ENCODE measurements around the gene TMCC1. TPM values are rescaled to one million over a fixed set of nuclear protein-coding genes. Genes with fewer than 3 reads are reported as not detected.
"Not testable (repeated sequence)": the region's sequence is repeated elsewhere in the genome, so short reads cannot be mapped to it uniquely, and the experiment has no call there.

The TMCC1 gene
- total and polyA plus RNA-seq, 4 experiments from 2014 or later, result 5.1 to 39.3 (median 21.3) TPM

- H3K27me3 ChIP-seq (ENCODE audit: insufficient read depth, low read length); DNase-seq; H3K36me3 ChIP-seq (ENCODE audit: insufficient read depth, low read length); H3K27ac ChIP-seq (ENCODE audit: low read depth, low read length); H3K4me1 ChIP-seq (ENCODE audit: insufficient read depth, low read length); H3K9me3 ChIP-seq (ENCODE audit: control insufficient read depth in 1 of 2, low read length in 2 of 2); H3K4me3 Mint-ChIP-seq; POLR2A ChIA-PET (ENCODE audit: partially characterized antibody); intact Hi-C loops (cut with micrococcal nuclease); H3K27me3 Mint-ChIP-seq; CTCF ChIA-PET (ENCODE audit: partially characterized antibody); H3K4me3 ChIP-seq (ENCODE audit: low read length in 2 of 2); H3K9me3 Mint-ChIP-seq; H3K27ac Mint-ChIP-seq: not testable (repeated sequence)
- peaks cover 58% of the 10 kb centered on the region in 2 donors for H3K36me3 Mint-ChIP-seq
- peaks cover 10 to 19% (median 13%) of the 10 kb centered on the region in 4 donors for H3K4me1 Mint-ChIP-seq
These were observed 19.0 kb downstream of the TMCC1 start for GRCh38 chr3:129874479-129874878.

GRCh38 chr3:129868912-129869311, 24.6 kb downstream of the TMCC1 start:
- H3K36me3 ChIP-seq (ENCODE audit: insufficient read depth, low read length), result peaks cover 5% of the 10 kb centered on the region
- CTCF ChIA-PET (ENCODE audit: partially characterized antibody), result no interaction called here
- no peaks in the 10 kb centered on the region for H3K4me1 ChIP-seq (ENCODE audit: insufficient read depth, low read length)
- POLR2A ChIA-PET (ENCODE audit: partially characterized antibody), result no interaction called here
- peaks cover 38 to 39% of the 10 kb centered on the region in 2 donors for H3K36me3 Mint-ChIP-seq
- no peak overlapping the region for H3K27ac Mint-ChIP-seq
- H3K4me3 Mint-ChIP-seq, result no peak overlapping the region
- no peaks in the 10 kb centered on the region for H3K9me3 ChIP-seq (ENCODE audit: control insufficient read depth in 1 of 2, low read length in 2 of 2)
- H3K27ac ChIP-seq (ENCODE audit: low read depth, low read length), result no peak overlapping the region
- H3K27me3 Mint-ChIP-seq, result no peaks in the 10 kb centered on the region
- no peaks in the 10 kb centered on the region for H3K27me3 ChIP-seq (ENCODE audit: insufficient read depth, low read length)
- no peaks in the 10 kb centered on the region for H3K9me3 Mint-ChIP-seq
- no peak overlapping the region for H3K4me3 ChIP-seq (ENCODE audit: low read length in 2 of 2)
- H3K4me1 Mint-ChIP-seq, result peaks cover 12 to 19% (median 16%) of the 10 kb centered on the region in 4 donors
- no peak for DNase-seq
- intact Hi-C loops (cut with micrococcal nuclease), result no loop called here

DNA sequence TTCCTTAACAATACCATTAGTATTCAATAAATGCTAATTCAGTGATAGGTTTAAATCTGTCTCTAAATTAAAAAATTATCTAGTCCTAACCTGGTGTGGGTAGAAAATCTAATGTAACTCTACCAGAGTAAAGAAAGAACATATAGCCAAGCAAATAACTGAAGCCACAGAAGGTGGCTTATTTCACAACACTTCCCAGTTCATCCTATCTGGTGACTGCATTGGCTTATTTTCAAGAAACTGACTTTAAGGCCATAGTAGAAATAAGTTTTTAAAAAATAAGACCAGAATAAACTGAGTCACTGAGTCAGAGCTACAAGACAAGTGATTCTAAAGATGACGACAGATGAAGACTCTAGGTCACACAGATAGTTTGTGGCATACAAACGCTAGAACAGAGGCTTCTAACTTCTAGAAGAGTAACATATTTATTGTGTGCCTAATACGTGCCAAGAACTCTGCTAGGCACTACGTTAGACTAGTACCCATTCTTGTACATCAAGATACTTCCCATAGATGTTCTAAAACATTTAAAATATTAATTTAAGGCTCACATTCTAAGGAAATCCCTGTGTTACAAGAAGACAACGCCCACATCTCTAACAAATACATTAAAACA, 25.9 kb downstream of the TMCC1 start:
- intact Hi-C loops (cut with micrococcal nuclease), result no loop called here
- CTCF ChIA-PET (ENCODE audit: partially characterized antibody), result no interaction called here
- H3K27ac Mint-ChIP-seq, result no peak overlapping the region
- no peaks in the 10 kb centered on the region for H3K9me3 Mint-ChIP-seq
- H3K4me3 Mint-ChIP-seq, result no peak overlapping the region
- Histone ChIP-seq H3K9me3 (ENCODE audit: control insufficient read depth in 1 of 2, low read length in 2 of 2) (no peaks in the 10 kb centered on the region), H3K4me1 (ENCODE audit: insufficient read depth, low read length) (no peaks in the 10 kb centered on the region), H3K27me3 (ENCODE audit: insufficient read depth, low read length) (no peaks in the 10 kb centered on the region), H3K27ac (ENCODE audit: low read depth, low read length) (no peak overlapping the region), H3K4me3 (ENCODE audit: low read length in 2 of 2) (no peak overlapping the region), H3K36me3 (ENCODE audit: insufficient read depth, low read length) (peaks cover 5% of the 10 kb centered on the region)
- no peak for DNase-seq
- H3K27me3 Mint-ChIP-seq, result no peaks in the 10 kb centered on the region
- POLR2A ChIA-PET (ENCODE audit: partially characterized antibody), result no interaction called here
- peaks cover 12 to 23% (median 19%) of the 10 kb centered on the region in 4 donors for H3K4me1 Mint-ChIP-seq
- H3K36me3 Mint-ChIP-seq, result peaks cover 34 to 38% of the 10 kb centered on the region in 2 donors

DNA sequence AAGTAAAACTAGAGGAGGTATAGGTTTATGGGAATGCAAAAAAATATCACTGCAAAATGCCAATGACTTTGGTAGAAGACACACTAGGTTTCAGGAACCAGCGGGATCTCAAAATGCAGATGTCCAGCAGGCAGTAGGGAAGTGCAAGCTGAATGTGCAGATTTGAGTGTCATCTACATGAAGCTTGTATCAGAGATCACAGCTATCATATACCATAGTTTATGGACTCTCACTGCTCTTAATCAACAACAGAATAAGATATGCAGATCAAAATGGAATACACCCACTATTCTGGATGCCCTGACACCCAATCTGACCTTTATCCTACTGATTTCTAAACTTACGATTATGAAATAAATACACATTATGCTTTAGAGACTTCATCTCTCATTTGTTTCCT, 27.7 kb downstream of the TMCC1 start:
- intact Hi-C loops (cut with micrococcal nuclease), result no loop called here
- no peaks in the 10 kb centered on the region for H3K27me3 Mint-ChIP-seq
- H3K4me3 Mint-ChIP-seq, result no peak overlapping the region
- CTCF ChIA-PET (ENCODE audit: partially characterized antibody), result interaction anchor here (0.6 to 0.9 kb wide), 2 partner anchors 17 to 375 kb away, joined by 3 read pairs; no protein-coding TSS in a partner anchor
- peaks cover 14 to 26% (median 19%) of the 10 kb centered on the region in 4 donors for H3K4me1 Mint-ChIP-seq
- no peaks in the 10 kb centered on the region for H3K9me3 Mint-ChIP-seq
- Histone ChIP-seq H3K4me1 (ENCODE audit: insufficient read depth, low read length) (no peaks in the 10 kb centered on the region), H3K27me3 (ENCODE audit: insufficient read depth, low read length) (no peaks in the 10 kb centered on the region), H3K9me3 (ENCODE audit: control insufficient read depth in 1 of 2, low read length in 2 of 2) (no peaks in the 10 kb centered on the region), H3K4me3 (ENCODE audit: low read length in 2 of 2) (no peak overlapping the region), H3K27ac (ENCODE audit: low read depth, low read length) (no peak overlapping the region), H3K36me3 (ENCODE audit: insufficient read depth, low read length) (no peaks in the 10 kb centered on the region)
- H3K27ac Mint-ChIP-seq, result no peak overlapping the region
- no peak for DNase-seq
- H3K36me3 Mint-ChIP-seq, result peaks cover 26 to 27% of the 10 kb centered on the region in 2 donors
- POLR2A ChIA-PET (ENCODE audit: partially characterized antibody), result no interaction called here

- H3K4me1 Mint-ChIP-seq, result peaks cover 10 to 23% (median 19%) of the 10 kb centered on the region in 4 donors
- no peaks in the 10 kb centered on the region for H3K27me3 Mint-ChIP-seq
- H3K27ac ChIP-seq (ENCODE audit: low read depth, low read length), result no peak overlapping the region
- H3K4me3 ChIP-seq (ENCODE audit: low read length in 2 of 2), result no peak overlapping the region
- ChIA-PET POLR2A (ENCODE audit: partially characterized antibody) (interaction anchor here (0.6 to 0.7 kb wide), 2 partner anchors 49 to 573 kb away, joined by 3 to 4 read pairs; no protein-coding TSS in a partner anchor), CTCF (ENCODE audit: partially characterized antibody) (interaction anchor here (0.7 kb wide), 1 partner anchor 1817 kb away, joined by 3 read pairs; no protein-coding TSS in a partner anchor)
- no peaks in the 10 kb centered on the region for H3K27me3 ChIP-seq (ENCODE audit: insufficient read depth, low read length)
- H3K27ac Mint-ChIP-seq, result peak overlapping the region in 1 of 7 donors; percentile 41
- H3K4me1 ChIP-seq (ENCODE audit: insufficient read depth, low read length), result no peaks in the 10 kb centered on the region
- H3K4me3 Mint-ChIP-seq, result no peak overlapping the region
- no peak for DNase-seq
- no peaks in the 10 kb centered on the region for H3K9me3 Mint-ChIP-seq
- intact Hi-C loops (cut with micrococcal nuclease), result no loop called here
- no peaks in the 10 kb centered on the region for H3K36me3 ChIP-seq (ENCODE audit: insufficient read depth, low read length)
- no peaks in the 10 kb centered on the region for H3K9me3 ChIP-seq (ENCODE audit: control insufficient read depth in 1 of 2, low read length in 2 of 2)
- H3K36me3 Mint-ChIP-seq, result peaks cover 21 to 26% of the 10 kb centered on the region in 2 donors
These were observed 29.0 kb downstream of the TMCC1 start for GRCh38 chr3:129864519-129864918.

- intact Hi-C loops (cut with micrococcal nuclease), result no loop called here
- H3K27ac Mint-ChIP-seq, result no peak overlapping the region
- no peaks in the 10 kb centered on the region for H3K36me3 ChIP-seq (ENCODE audit: insufficient read depth, low read length)
- no peaks in the 10 kb centered on the region for H3K27me3 ChIP-seq (ENCODE audit: insufficient read depth, low read length)
- H3K4me1 Mint-ChIP-seq, result peaks cover 21 to 32% (median 25%) of the 10 kb centered on the region in 4 donors
- ChIA-PET CTCF (ENCODE audit: partially characterized antibody) (no interaction called here), POLR2A (ENCODE audit: partially characterized antibody) (no interaction called here)
- DNase-seq, result no peak
- H3K9me3 Mint-ChIP-seq, result no peaks in the 10 kb centered on the region
- no peak overlapping the region for H3K4me3 Mint-ChIP-seq
- peaks cover 16 to 28% of the 10 kb centered on the region in 2 donors for H3K36me3 Mint-ChIP-seq
- no peaks in the 10 kb centered on the region for H3K27me3 Mint-ChIP-seq
- no peaks in the 10 kb centered on the region for H3K4me1 ChIP-seq (ENCODE audit: insufficient read depth, low read length)
- no peak overlapping the region for H3K4me3 ChIP-seq (ENCODE audit: low read length in 2 of 2)
- H3K9me3 ChIP-seq (ENCODE audit: control insufficient read depth in 1 of 2, low read length in 2 of 2), result no peaks in the 10 kb centered on the region
- H3K27ac ChIP-seq (ENCODE audit: low read depth, low read length), result no peak overlapping the region
These were observed 34.2 kb downstream of the TMCC1 start for GRCh38 chr3:129859272-129859671.

- no peak for DNase-seq
- no peaks in the 10 kb centered on the region for H3K36me3 ChIP-seq (ENCODE audit: insufficient read depth, low read length)
- Mint-ChIP-seq H3K4me3 (no peak overlapping the region), H3K27me3 (no peaks in the 10 kb centered on the region), H3K4me1 (peaks cover 20 to 29% (median 26%) of the 10 kb centered on the region in 4 donors), H3K27ac (peak overlapping the region in 3 of 7 donors; percentile 8 to 57 (median 13)), H3K36me3 (peaks cover 17 to 35% of the 10 kb centered on the region in 2 donors), H3K9me3 (no peaks in the 10 kb centered on the region)
- H3K9me3 ChIP-seq (ENCODE audit: control insufficient read depth in 1 of 2, low read length in 2 of 2), result no peaks in the 10 kb centered on the region
- H3K4me1 ChIP-seq (ENCODE audit: insufficient read depth, low read length), result no peaks in the 10 kb centered on the region
- H3K4me3 ChIP-seq (ENCODE audit: low read length in 2 of 2), result no peak overlapping the region
- CTCF ChIA-PET (ENCODE audit: partially characterized antibody), result no interaction called here
- POLR2A ChIA-PET (ENCODE audit: partially characterized antibody), result no interaction called here
- no peaks in the 10 kb centered on the region for H3K27me3 ChIP-seq (ENCODE audit: insufficient read depth, low read length)
- H3K27ac ChIP-seq (ENCODE audit: low read depth, low read length), result no peak overlapping the region
- intact Hi-C loops (cut with micrococcal nuclease), result no loop called here
These were observed 35.6 kb downstream of the TMCC1 start for GRCh38 chr3:129857899-129858298.
